OCI-LY3 (cell line): Measurements from ENCODE around the gene MAP3K6.

Source experiments
- H2AFZ ChIP-seq: fragments of 200-600, 300-600 bp; shearing (Covaris generic); 2 replicates; pipeline ENCODE4 v1.6.0; 2014; ENCODE audit warnings: antibody characterized with exemption, low read depth, low read length
- H3K27ac ChIP-seq: fragments of 200-600, 300-600 bp; sonication (generic); 2 replicates; pipeline ENCODE4 v1.5.1; 2014; ENCODE audit warnings: mild to moderate bottlenecking, low read length, moderate library complexity, mixed read lengths
- H3K27me3 ChIP-seq: fragments of 200-600, 300-600 bp; sonication (generic); 2 replicates; pipeline ENCODE4 v1.6.1; 2014; ENCODE audit warnings: low read depth, low read length, mixed read lengths
- H3K36me3 ChIP-seq: fragments of 200-600, 300-600 bp; sonication (generic); replicated peaks from 2 replicates; pipeline ENCODE3; 2014; ENCODE audit warnings: low read depth, low read length, mixed read lengths
- H3K4me1 ChIP-seq: fragments of 300-600, 200-600 bp; sonication (generic); 2 replicates; pipeline ENCODE4 v1.6.1; 2014; ENCODE audit warnings: low read length, mixed read lengths
- H3K4me2 ChIP-seq: fragments of 200-600, 300-600 bp; sonication (generic); 2 replicates; pipeline ENCODE4 v1.6.1; 2014; ENCODE audit warnings: low read length, mixed read lengths
- H3K4me3 ChIP-seq: fragments of 300-600, 200-600 bp; sonication (generic); 2 replicates; pipeline ENCODE4 v1.5.1; 2014; ENCODE audit warnings: antibody characterized with exemption, mild to moderate bottlenecking, low read length, moderate library complexity
- H3K79me2 ChIP-seq: fragments of 300-600, 200-600 bp; shearing (Covaris generic); 2 replicates; pipeline ENCODE4 v1.6.1; 2014; ENCODE audit warnings: mild to moderate bottlenecking, low read length, mixed read lengths
- H3K9ac ChIP-seq: fragments of 300-600, 200-600 bp; shearing (Covaris generic); 2 replicates; pipeline ENCODE4 v1.6.0; 2014; ENCODE audit warnings: mild to moderate bottlenecking, low read length, moderate library complexity
- H3K9me3 ChIP-seq: fragments of 200-600, 300-600 bp; shearing (Covaris generic); 2 replicates; pipeline ENCODE4 v1.6.1; 2014; ENCODE audit warnings: low read length, mixed read lengths; ENCODE audit not compliant: insufficient read depth
- H4K20me1 ChIP-seq: fragments of 200-600, 300-600 bp; sonication (generic); 2 replicates; pipeline ENCODE4 v1.6.1; 2016; ENCODE audit warnings: low read length, mixed read lengths; ENCODE audit not compliant: insufficient read depth
- EZH2phosphoT487 ChIP-seq: fragments of 200-600 bp; shearing (Covaris generic); IDR thresholded peaks from 2 replicates; pipeline ENCODE4 v1.6.1; 2018; ENCODE audit warnings: antibody characterized with exemption, mixed run types, low read depth
- TF ChIP-seq, protein P1 (sequence below): fragments of 200-600, 300-600 bp; sonication (generic); IDR thresholded peaks from 2 replicates; pipeline ENCODE4 v1.5.1; 2014; ENCODE audit warnings: antibody characterized with exemption, low read length, low read depth

The MAP3K6 gene

DNA sequence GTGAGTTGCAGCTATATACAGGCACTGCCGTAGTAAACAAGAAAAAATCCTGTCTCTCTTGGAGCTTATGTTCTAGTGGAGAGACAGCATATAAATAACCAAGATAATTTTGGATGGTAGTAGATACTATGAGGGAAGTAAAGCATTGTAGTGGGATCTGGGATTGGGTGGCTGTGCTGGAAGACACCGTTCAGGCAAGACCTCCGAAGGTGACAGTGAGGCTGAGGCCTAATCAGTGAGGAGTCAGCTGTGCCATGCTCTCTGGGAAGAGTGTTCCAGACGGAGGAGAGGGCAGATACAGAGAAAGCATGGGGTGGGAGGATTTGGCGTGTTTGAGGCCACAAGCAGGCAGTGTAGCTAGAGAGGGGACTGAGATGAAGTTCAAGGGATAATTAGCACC is 38.8 kb downstream of the MAP3K6 start:
- TF ChIP-seq, protein P1, sequence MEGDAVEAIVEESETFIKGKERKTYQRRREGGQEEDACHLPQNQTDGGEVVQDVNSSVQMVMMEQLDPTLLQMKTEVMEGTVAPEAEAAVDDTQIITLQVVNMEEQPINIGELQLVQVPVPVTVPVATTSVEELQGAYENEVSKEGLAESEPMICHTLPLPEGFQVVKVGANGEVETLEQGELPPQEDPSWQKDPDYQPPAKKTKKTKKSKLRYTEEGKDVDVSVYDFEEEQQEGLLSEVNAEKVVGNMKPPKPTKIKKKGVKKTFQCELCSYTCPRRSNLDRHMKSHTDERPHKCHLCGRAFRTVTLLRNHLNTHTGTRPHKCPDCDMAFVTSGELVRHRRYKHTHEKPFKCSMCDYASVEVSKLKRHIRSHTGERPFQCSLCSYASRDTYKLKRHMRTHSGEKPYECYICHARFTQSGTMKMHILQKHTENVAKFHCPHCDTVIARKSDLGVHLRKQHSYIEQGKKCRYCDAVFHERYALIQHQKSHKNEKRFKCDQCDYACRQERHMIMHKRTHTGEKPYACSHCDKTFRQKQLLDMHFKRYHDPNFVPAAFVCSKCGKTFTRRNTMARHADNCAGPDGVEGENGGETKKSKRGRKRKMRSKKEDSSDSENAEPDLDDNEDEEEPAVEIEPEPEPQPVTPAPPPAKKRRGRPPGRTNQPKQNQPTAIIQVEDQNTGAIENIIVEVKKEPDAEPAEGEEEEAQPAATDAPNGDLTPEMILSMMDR = no peak
- TF ChIP-seq EZH2phosphoT487 = no peak
- no peaks in the 10 kb centered on the region for H3K9me3 ChIP-seq
- H3K9ac ChIP-seq = no peak overlapping the region

DNA sequence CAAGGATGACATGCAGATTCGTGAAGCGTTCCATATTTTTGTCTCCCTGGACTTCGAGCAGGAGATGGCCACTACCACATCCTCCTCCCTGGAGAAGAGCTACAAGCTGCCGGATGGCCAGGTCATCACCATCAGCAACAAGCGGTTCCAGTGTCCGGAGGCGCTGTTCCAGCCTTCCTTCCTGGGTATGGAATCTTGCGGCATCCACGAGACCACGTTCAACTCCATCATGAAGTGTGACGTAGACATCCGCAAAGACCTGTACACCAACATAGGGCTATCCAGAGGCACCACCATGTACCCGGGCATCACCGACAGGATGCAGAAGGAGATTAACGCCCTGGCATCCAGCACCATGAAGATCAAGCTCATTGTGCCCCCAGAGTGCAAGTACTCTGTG is 41.5 kb downstream of the MAP3K6 start:
- Histone ChIP-seq H3K79me2 (peaks cover 70% of the 10 kb centered on the region), H3K4me3 (no peak overlapping the region), H4K20me1 (no peaks in the 10 kb centered on the region), H3K36me3 (peaks cover 3% of the 10 kb centered on the region), H2AFZ (no peak overlapping the region), H3K4me1 (peaks cover 8% of the 10 kb centered on the region), H3K9me3 (no peaks in the 10 kb centered on the region), H3K9ac (no peak overlapping the region), H3K27me3 (no peaks in the 10 kb centered on the region), H3K4me2 (no peak overlapping the region), H3K27ac (no peak overlapping the region)
- TF ChIP-seq EZH2phosphoT487 = no peak
- TF ChIP-seq, protein P1 = no peak

More for the DNA sequence above, 38.8 kb downstream of the MAP3K6 start:
- H3K4me2 ChIP-seq = no peak overlapping the region
- peaks cover 8% of the 10 kb centered on the region for H3K4me1 ChIP-seq
- H3K79me2 ChIP-seq = peaks cover 66% of the 10 kb centered on the region
- H4K20me1 ChIP-seq = no peaks in the 10 kb centered on the region
- H3K27ac ChIP-seq = no peak overlapping the region
- H3K27me3 ChIP-seq = no peaks in the 10 kb centered on the region
- H3K4me3 ChIP-seq = no peak overlapping the region
- no peak overlapping the region for H2AFZ ChIP-seq
- peaks cover 3% of the 10 kb centered on the region for H3K36me3 ChIP-seq

- H3K9ac ChIP-seq = peak overlapping the region; percentile 97
- peak overlapping the region; percentile 98 for H3K4me2 ChIP-seq
- peak overlapping the region; percentile 98 for H3K4me3 ChIP-seq
- H3K36me3 ChIP-seq = no peaks in the 10 kb centered on the region
- no peaks in the 10 kb centered on the region for H4K20me1 ChIP-seq
- peak overlapping the region; percentile 71 for H3K27ac ChIP-seq
- H3K79me2 ChIP-seq = peaks cover 53% of the 10 kb centered on the region
- peaks cover 8% of the 10 kb centered on the region for H3K4me1 ChIP-seq
- peak overlapping the region; percentile 54; the same call in 1 of the 2 replicates for H2AFZ ChIP-seq
- no peaks in the 10 kb centered on the region for H3K9me3 ChIP-seq
- TF ChIP-seq, protein P1 = no peak
- no peak for TF ChIP-seq EZH2phosphoT487
- no peaks in the 10 kb centered on the region for H3K27me3 ChIP-seq
Observed at GRCh38 chr1:27322569-27323240, 44.1 kb downstream of the MAP3K6 start.

DNA sequence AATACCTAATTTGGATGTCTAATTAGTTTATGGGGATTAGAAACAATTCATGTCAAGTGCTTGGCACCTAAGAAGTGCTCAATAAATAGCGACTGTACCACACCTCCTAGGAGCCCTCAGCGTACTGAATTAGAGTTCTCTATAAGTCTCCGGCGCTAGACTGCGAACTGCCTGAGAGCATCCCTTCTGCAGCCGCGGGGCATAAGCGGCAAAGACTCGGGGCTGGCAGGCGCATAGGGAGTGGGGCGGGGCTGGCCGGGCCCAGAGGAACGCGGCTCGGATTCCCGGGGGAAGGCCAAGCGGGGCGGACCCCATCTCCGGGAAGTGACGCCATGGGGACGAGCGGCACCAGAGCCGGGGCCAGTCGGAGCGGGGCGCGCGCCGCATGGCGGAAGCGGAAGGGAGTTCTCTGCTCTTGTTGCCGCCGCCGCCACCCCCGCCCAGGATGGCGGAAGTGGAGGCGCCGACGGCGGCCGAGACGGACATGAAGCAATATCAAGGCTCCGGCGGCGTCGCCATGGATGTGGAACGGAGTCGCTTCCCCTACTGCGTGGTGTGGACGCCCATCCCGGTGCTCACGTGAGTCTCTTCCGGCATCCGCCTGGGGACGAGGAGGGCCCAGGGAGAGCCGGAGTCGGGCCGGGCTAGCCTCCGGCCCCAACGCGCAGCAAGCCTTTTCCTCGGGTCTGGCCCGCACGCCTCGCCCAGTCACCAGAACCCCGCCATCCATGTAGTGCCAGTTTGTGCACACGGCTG is 44.8 kb downstream of the MAP3K6 start, which contains the start of gene TMEM222:
TMEM222 (plus strand) TSS at position 351 of the 756 bp plus-strand sequence; CDS start at position 386, 35 bp downstream.
- Histone ChIP-seq H2AFZ (peak within 1 kb of the TSS; percentile 94), H4K20me1 (no peaks in the 10 kb centered on the region), H3K4me2 (peak within 1 kb of the TSS; percentile 98), H3K4me1 (peaks cover 8% of the 10 kb centered on the region), H3K9ac (peak within 1 kb of the TSS; percentile 97), H3K36me3 (no peaks in the 10 kb centered on the region), H3K9me3 (no peaks in the 10 kb centered on the region), H3K79me2 (peaks cover 48% of the 10 kb centered on the region), H3K27ac (peak within 1 kb of the TSS; percentile 71), H3K4me3 (peak within 1 kb of the TSS; percentile 98), H3K27me3 (no peaks in the 10 kb centered on the region)
- TF ChIP-seq EZH2phosphoT487 = no peak
- TF ChIP-seq, protein P1 = no peak
